SH-SY5Y (cell line): ENCODE results near the gene SLCO1C1.

Experiments
- GATA2 ChIP-seq: IDR thresholded peaks from 2 replicates; pipeline ENCODE4 v1.6.1; 2011; ENCODE audit warnings: mild to moderate bottlenecking, low read depth, low read length
- GATA3 ChIP-seq: IDR thresholded peaks from 2 replicates; pipeline ENCODE4 v1.6.1; 2011; ENCODE audit warnings: low read depth, mild to moderate bottlenecking, low read length, moderate library complexity

- TF ChIP-seq GATA2 (no peak), GATA3 (no peak)
Measured at GRCh38 chr12:20718294-20718693, 23.2 kb downstream of the SLCO1C1 start.
